DOHH2 (cell line): ENCODE measurements around the gene SLC1A1.

Source experiments
- H3F3A ChIP-seq: fragments of 200-600 bp; sonication (generic), shearing (Covaris generic); 2 replicates; pipeline ENCODE4 v1.6.0; 2016; ENCODE audit warnings: antibody characterized with exemption, mild to moderate bottlenecking; ENCODE audit not compliant: control insufficient read depth, insufficient read depth
- H3K27ac ChIP-seq: fragments of 200-600 bp; sonication (generic); 2 replicates; pipeline ENCODE4 v1.5.1; 2014; ENCODE audit warnings: low read depth, mild to moderate bottlenecking, low read length, moderate library complexity
- H3K27me3 ChIP-seq: fragments of 200-600 bp; sonication (generic); 2 replicates; pipeline ENCODE4 v1.6.1; 2014; ENCODE audit warnings: mild to moderate bottlenecking, low read length, mixed read lengths; ENCODE audit not compliant: control insufficient read depth
- H3K36me3 ChIP-seq: fragments of 200-600 bp; sonication (generic); 2 replicates; pipeline ENCODE4 v1.6.1; 2014; ENCODE audit warnings: mild to moderate bottlenecking, low read length, moderate library complexity, mixed read lengths; ENCODE audit not compliant: control insufficient read depth
- H3K4me1 ChIP-seq: fragments of 200-600 bp; sonication (generic); 2 replicates; pipeline ENCODE4 v1.6.1; 2014; ENCODE audit warnings: mild to moderate bottlenecking, low read length, mixed read lengths; ENCODE audit not compliant: control insufficient read depth
- H3K4me2 ChIP-seq: fragments of 200-600 bp; sonication (generic); 2 replicates; pipeline ENCODE4 v1.6.0; 2014; ENCODE audit warnings: mild to moderate bottlenecking, low read length, moderate library complexity
- H3K4me3 ChIP-seq: fragments of 200-600 bp; sonication (generic); 2 replicates; pipeline ENCODE4 v1.5.1; 2014; ENCODE audit warnings: mild to moderate bottlenecking, low read length, mixed read lengths
- H3K79me2 ChIP-seq: fragments of 200-600 bp; sonication (generic); 2 replicates; pipeline ENCODE4 v1.6.1; 2014; ENCODE audit warnings: mild to moderate bottlenecking, low read length, mixed read lengths; ENCODE audit not compliant: control insufficient read depth
- H3K9me2 ChIP-seq: fragments of 200-600 bp; sonication (generic); replicated peaks from 2 replicates; pipeline ENCODE4 v1.6.1; 2014; ENCODE audit warnings: mild to moderate bottlenecking, low read length, mixed read lengths; ENCODE audit not compliant: control insufficient read depth
- H3K9me3 ChIP-seq: fragments of 200-600 bp; sonication (generic); 2 replicates; pipeline ENCODE4 v1.6.1; 2014; ENCODE audit warnings: antibody characterized with exemption, low read length, mixed read lengths; ENCODE audit not compliant: control insufficient read depth, insufficient read depth
- H4K20me1 ChIP-seq: fragments of 200-600 bp; sonication (generic); 2 replicates; pipeline ENCODE4 v1.6.0; 2014; ENCODE audit warnings: low read depth, mild to moderate bottlenecking, antibody characterized with exemption, low read length, moderate library complexity; ENCODE audit not compliant: control insufficient read depth, insufficient read depth
- EZH2phosphoT487 ChIP-seq: fragments of 200-600 bp; sonication (generic); IDR thresholded peaks from 2 replicates; pipeline ENCODE4 v1.6.1; 2017; ENCODE audit warnings: borderline replicate concordance, mild to moderate bottlenecking, antibody characterized with exemption, low read length, moderate library complexity, mixed read lengths
- TF ChIP-seq, protein P1 (sequence below): fragments of 200-600 bp; sonication (generic); IDR thresholded peaks from one replicate; pipeline ENCODE4 v1.5.1; 2014; ENCODE audit warnings: antibody characterized with exemption, mild to moderate bottlenecking, low read depth, low read length; ENCODE audit not compliant: poor library complexity, severe bottlenecking

SLC1A1 gene

DNA sequence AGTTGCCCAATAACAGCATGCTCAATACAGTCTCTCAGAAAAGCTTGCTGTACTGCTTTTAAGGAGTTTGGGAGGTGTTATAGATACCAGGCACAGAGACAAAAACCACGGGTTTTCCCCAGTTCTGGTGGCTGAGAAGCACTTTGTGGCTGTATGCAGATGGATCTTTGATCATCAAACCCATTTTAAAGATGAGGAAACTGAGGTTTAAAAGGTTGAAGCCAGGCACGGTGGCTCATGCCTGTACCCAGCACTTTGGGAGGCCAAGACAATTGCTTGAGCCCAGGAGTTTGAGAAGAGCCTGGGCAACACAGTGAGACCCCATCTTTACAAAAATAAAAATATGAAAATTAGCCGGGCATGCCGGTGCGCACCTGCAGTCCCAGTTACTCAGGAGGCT, 125.5 kb downstream of the SLC1A1 start:
- Histone ChIP-seq H3K4me1 (no peaks in the 10 kb centered on the region), H3K79me2 (no peaks in the 10 kb centered on the region), H3K4me3 (no peak overlapping the region), H3K9me2 (no peaks in the 10 kb centered on the region), H4K20me1 (no peaks in the 10 kb centered on the region), H3K4me2 (no peak overlapping the region), H3K36me3 (no peaks in the 10 kb centered on the region), H3F3A (no peaks in the 10 kb centered on the region), H3K9me3 (no peaks in the 10 kb centered on the region), H3K27ac (no peak overlapping the region), H3K27me3 (peaks cover 3% of the 10 kb centered on the region; the same call in 1 of the 2 replicates)
- TF ChIP-seq, protein P1, sequence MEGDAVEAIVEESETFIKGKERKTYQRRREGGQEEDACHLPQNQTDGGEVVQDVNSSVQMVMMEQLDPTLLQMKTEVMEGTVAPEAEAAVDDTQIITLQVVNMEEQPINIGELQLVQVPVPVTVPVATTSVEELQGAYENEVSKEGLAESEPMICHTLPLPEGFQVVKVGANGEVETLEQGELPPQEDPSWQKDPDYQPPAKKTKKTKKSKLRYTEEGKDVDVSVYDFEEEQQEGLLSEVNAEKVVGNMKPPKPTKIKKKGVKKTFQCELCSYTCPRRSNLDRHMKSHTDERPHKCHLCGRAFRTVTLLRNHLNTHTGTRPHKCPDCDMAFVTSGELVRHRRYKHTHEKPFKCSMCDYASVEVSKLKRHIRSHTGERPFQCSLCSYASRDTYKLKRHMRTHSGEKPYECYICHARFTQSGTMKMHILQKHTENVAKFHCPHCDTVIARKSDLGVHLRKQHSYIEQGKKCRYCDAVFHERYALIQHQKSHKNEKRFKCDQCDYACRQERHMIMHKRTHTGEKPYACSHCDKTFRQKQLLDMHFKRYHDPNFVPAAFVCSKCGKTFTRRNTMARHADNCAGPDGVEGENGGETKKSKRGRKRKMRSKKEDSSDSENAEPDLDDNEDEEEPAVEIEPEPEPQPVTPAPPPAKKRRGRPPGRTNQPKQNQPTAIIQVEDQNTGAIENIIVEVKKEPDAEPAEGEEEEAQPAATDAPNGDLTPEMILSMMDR: no peak
- TF ChIP-seq EZH2phosphoT487: no peak

GRCh38 chr9:4617752-4618151, 127.5 kb downstream of the SLC1A1 start:
- TF ChIP-seq, protein P1: no peak
- no peak for TF ChIP-seq EZH2phosphoT487
- Histone ChIP-seq H3K9me3 (no peaks in the 10 kb centered on the region), H3K27me3 (peaks cover 3% of the 10 kb centered on the region; the same call in 1 of the 2 replicates)

GRCh38 chr9:4618700-4619099, 128.4 kb downstream of the SLC1A1 start:
- Histone ChIP-seq H3K36me3 (no peaks in the 10 kb centered on the region), H3K79me2 (no peaks in the 10 kb centered on the region), H3K9me3 (no peaks in the 10 kb centered on the region), H3K4me3 (no peak overlapping the region), H3K27me3 (peaks cover 3% of the 10 kb centered on the region; the same call in 1 of the 2 replicates), H3F3A (no peaks in the 10 kb centered on the region), H3K9me2 (no peaks in the 10 kb centered on the region), H3K27ac (no peak overlapping the region), H3K4me2 (no peak overlapping the region), H4K20me1 (no peaks in the 10 kb centered on the region), H3K4me1 (no peaks in the 10 kb centered on the region)
- TF ChIP-seq EZH2phosphoT487: no peak
- TF ChIP-seq, protein P1: no peak

More at GRCh38 chr9:4617752-4618151, 127.5 kb downstream of the SLC1A1 start:
- no peaks in the 10 kb centered on the region for H3F3A ChIP-seq
- H3K9me2 ChIP-seq: no peaks in the 10 kb centered on the region
- no peak overlapping the region for H3K27ac ChIP-seq
- H3K4me3 ChIP-seq: no peak overlapping the region
- H3K36me3 ChIP-seq: no peaks in the 10 kb centered on the region
- H4K20me1 ChIP-seq: no peaks in the 10 kb centered on the region
- no peaks in the 10 kb centered on the region for H3K4me1 ChIP-seq
- no peak overlapping the region for H3K4me2 ChIP-seq
- H3K79me2 ChIP-seq: no peaks in the 10 kb centered on the region
